GM12864 (cell line): Measurements from ENCODE around the gene DDX28.
"Not testable (repeated sequence)": the region's sequence is repeated elsewhere in the genome, so short reads cannot be mapped to it uniquely, and the experiment has no call there.

Experiments
- DNase-seq: peaks from one replicate; pipeline ENCODE4 v3.0.0-alpha.2; 2011; ENCODE audit warnings: low read depth
- H3K4me3 ChIP-seq: 2 replicates; pipeline ENCODE4 v1.5.1; 2011; ENCODE audit warnings: mild to moderate bottlenecking, low read depth, low read length, control low read depth
- TF ChIP-seq, protein P1 (sequence below): IDR thresholded peaks from 2 replicates; pipeline ENCODE4 v1.5.1; 2011; ENCODE audit warnings: low read depth, mild to moderate bottlenecking, moderate library complexity, low read length, control low read depth, inconsistent platforms; ENCODE audit errors: missing control alignments

Gene DDX28

DNA sequence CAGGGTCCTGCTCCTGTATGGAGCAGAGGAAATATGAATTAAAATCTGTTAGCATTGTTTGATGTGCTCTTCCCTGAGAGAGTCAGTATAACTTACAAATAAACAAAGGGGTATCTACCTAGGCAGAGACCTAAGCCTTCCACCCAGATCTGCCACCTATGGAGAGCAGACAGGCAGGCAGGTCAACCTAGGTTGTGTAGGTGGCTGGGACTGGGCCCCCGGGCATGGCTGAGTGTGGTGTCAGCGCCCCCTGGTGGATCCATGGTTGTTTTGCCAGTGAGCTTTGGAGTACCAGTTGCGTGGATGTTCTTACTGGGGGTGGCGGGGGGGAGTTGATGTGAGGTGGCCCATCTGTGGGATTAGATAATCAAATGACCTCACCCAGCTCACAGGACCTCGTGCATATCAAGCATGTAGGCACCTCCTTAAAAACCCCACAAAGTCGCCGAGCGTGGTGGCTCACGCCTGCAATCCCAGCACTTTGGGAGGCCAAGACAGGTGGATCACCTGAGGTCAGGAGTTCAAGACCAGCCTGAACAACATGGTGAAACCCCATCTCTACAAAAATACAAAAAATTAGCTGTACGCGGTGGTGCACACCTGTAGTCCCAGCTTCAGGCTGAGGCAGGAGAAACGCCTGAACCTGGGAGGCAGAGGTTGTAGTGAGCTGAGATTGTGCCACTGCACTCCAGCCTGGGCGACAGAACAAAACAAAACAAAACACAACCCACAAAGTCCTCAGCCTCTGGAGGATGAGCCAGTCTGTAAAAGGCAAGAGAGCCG, 17.7 kb upstream of the DDX28 start:
- TF ChIP-seq, protein P1, sequence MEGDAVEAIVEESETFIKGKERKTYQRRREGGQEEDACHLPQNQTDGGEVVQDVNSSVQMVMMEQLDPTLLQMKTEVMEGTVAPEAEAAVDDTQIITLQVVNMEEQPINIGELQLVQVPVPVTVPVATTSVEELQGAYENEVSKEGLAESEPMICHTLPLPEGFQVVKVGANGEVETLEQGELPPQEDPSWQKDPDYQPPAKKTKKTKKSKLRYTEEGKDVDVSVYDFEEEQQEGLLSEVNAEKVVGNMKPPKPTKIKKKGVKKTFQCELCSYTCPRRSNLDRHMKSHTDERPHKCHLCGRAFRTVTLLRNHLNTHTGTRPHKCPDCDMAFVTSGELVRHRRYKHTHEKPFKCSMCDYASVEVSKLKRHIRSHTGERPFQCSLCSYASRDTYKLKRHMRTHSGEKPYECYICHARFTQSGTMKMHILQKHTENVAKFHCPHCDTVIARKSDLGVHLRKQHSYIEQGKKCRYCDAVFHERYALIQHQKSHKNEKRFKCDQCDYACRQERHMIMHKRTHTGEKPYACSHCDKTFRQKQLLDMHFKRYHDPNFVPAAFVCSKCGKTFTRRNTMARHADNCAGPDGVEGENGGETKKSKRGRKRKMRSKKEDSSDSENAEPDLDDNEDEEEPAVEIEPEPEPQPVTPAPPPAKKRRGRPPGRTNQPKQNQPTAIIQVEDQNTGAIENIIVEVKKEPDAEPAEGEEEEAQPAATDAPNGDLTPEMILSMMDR = peak; percentile 87
- H3K4me3 ChIP-seq = no peak overlapping the region
- peak; percentile 62 for DNase-seq

DNA sequence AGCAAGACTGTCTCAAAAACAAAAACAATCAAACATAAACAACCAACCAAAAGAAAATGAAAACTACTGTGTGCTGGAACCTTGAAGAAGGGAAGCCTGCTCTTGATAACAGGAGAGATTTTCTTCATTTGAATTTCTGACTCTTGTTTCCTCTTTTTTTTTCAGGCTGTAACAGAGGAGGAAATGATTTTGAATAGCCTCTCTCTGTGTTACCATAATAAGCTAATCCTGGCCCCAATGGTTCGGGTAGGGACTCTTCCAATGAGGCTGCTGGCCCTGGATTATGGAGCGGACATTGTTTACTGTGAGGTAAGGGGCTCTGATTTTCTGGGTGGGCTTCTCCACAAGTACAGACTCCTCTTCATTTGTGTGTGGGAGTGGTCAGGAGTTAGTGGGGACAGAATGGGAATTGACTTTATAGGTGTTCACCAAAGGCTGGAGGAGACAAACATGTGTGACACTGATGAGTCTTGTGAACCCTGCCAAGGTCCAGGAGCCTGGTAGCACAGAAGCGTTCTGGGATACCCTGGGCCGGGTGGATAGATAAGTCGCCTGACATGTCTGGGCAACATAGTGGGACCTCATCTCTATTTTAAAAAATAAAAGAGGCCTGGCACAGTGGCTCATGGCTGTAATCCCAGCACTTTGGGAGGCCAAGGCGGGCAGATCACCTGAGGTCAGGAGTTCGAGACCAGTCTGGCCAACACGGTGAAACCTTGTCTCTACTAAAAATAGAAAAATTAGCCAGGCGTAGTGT, 15.0 kb upstream of the DDX28 start:
- no peak for DNase-seq
- H3K4me3 ChIP-seq = peak overlapping the region; percentile 59
- TF ChIP-seq, protein P1 = no peak

DNA sequence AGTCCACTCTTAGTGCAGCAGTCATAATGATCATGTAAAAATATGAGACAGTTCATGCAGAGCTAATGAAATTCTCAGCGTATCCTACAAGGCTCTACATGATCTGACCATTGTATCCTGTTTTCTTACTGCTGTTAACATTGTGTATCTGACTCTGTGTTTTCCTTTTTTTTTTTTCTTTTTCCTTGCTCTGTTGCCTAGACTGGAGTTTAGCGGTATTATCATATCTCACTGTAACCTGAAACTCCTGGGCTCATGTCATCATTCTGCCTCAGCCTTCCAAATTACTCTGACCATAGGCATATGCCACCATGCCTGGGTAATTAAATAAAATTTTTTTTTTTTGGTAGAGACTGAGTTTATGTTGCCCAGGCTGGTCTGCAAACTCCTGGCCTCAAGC, 12.2 kb upstream of the DDX28 start:
- H3K4me3 ChIP-seq = no peak overlapping the region
- no peak for DNase-seq
- TF ChIP-seq, protein P1 = no peak

DNA sequence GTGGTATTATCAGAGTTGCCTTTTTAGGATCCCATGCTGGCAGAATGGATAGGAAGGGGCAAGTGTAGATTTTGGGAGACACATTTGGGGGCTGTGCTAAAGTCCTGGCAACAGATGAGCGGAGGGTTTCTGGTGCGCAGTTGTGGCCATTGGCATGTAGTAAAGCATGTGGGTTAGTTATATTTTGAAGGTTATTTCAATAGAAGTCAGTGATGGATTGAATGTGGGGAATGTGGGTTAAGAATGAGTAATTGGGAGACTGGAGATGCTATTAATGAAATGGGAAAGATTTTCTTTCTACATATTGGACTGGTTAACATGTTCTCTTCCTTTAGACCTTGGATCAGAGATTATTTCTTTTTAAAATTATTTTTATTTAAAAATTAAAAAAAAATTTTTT, 10.1 kb upstream of the DDX28 start:
- DNase-seq = no peak
- H3K4me3 ChIP-seq = no peak overlapping the region
- TF ChIP-seq, protein P1 = no peak

DNA sequence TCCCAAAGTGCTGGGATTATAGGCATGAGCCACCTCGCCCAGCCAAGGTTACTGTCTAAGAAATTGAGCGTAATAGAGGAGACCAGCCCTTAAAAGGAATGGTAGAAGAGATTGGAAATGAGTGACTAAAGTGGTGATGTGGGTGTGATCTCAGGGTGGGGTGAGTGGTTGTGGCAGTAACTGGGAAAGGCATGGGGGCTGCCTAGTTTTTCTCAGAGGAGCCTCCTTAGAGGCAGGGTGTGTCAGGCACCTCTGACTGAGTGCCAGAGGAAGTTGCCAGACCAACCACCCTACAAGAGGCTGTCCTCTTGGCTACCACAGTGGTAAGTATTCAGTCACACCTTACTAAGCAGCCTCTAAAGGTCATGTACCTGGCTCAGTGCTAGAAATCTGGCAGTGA, 8.9 kb upstream of the DDX28 start:
- TF ChIP-seq, protein P1 = no peak

DNA sequence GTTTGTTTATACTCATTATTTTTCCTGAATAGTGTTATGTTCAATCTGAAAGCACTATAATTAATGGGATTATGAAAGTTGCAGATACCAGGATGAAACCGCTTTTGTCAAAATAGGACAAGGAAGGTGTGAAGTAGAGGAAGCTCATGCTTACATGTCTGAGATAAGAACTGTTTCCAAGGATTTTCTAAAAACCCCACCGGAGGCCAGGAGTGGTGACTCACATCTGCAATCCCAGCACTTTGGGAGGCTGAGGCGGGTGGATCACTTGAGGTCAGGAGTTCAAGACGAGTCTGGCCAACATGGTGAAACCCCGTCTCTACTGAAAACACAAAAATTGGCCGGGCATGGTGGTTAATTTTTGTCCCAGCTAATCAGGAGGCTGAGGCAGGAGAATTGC, 7.1 kb upstream of the DDX28 start:
- H3K4me3 ChIP-seq, DNase-seq: not testable (repeated sequence)

More for the DNA sequence above, 8.9 kb upstream of the DDX28 start:
- H3K4me3 ChIP-seq = no peak overlapping the region
- no peak for DNase-seq

DNA sequence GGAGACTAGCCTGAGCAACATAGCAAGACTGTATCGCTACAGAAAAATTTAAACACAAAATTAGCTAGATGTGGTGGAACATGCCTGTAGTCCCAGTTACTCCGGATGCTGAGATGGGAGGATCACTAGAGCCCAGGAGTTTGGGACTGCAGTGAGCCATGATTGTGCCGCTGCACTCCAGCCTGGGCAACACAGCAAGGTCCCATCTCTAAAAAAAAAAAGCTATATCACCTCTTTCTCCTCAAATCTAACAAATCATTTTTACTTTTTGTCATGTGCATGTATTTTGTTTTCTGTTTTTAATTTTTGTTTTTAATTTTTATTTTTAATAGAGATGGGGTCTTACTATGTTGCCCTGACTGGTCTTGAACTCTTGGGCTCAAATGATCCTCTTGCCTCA, 6.0 kb upstream of the DDX28 start:
- no peak overlapping the region for H3K4me3 ChIP-seq
- no peak for DNase-seq
- TF ChIP-seq, protein P1 = no peak
